EL (cell line): ENCODE data around the gene NKX2-3.

Experiments
- DNase-seq: peaks from one replicate; pipeline ENCODE4 v3.0.0-alpha.2; 2016

Gene NKX2-3

GRCh38 chr10:99539120-99539519, 6.4 kb downstream of the NKX2-3 start:
- no peak for DNase-seq

DNA sequence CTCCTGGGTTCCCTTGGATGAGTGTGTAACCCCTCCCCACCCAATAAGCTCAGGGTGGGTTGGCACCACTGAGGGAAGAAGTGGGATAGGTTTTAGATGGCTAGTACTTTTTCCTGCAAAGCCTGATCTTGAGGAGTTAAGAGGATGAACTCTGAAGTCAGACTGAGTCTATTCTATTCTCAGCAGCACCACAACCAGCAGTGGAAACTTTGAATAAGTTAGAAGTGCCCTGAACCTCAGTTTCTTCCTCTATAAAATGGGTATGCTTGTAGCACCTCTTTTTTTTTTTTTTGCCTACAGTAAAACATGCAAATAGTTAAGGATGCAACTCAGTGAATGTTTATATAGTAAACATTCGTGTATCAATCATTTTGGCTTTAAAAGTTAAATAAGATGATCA, 7.1 kb downstream of the NKX2-3 start:
- DNase-seq, result no peak

GRCh38 chr10:99540306-99540656, 7.5 kb downstream of the NKX2-3 start:
- DNase-seq, result no peak

DNA sequence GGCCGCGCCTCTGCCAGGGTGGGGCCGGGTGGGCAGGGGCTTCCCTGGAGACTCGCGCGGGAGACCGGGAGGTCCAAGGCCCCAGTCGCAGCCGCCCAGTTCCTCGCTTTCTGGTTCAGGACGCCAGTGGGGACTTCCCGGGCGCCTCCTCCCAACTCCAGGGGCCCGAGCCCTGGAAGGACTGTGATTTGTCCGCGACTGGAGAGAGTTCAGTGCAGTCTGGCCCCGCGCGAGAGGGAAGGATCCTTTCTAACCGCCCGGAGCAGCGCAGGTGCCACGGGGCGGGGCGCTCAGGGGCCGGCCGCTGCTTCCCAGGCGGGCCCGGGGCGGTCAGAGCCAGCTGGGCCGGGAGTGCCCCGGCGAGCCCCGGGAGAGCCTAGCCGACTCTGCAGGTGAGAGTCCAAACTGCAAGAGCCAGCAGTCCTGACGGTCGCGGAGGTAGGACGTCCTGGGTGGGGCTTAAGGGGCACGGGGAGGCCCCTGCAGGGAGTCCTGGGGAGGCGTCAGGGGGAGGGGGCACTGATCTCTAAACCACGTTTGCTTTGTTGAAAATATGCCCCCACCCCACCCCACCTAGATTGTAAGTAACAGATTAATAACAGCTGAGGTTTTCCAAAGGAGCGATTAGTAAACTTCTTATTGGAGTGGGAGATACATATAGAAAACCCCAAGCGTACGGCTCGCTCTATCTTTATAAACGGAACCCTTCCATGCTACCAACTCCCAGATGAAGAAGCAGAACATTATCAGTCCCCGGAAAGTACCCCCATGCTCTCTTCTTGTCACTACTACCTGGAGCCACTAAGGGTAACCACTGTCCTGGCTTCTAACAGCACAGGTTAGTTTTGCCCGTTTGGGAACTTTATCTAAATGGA, 8.2 kb downstream of the NKX2-3 start:
- DNase-seq, result no peak

DNA sequence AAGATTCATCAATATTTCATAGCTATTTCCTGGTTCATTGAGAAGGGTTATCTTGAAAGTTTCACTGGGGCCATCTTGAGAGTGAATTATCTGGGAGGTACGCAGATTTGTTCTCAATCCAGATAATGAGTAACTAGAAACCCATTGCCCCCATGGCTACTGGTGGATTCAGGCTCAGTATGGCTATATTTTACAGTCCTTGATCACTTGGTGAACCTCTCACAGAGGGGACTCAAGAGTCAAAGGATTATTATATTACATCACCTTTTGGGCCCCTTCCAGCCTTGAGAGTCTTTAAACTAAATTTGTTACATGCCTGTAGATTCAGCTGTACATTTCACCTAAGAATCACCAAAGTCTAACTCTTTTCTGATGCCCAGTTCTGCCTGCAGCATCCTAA, 11.6 kb downstream of the NKX2-3 start:
- no peak for DNase-seq

DNA sequence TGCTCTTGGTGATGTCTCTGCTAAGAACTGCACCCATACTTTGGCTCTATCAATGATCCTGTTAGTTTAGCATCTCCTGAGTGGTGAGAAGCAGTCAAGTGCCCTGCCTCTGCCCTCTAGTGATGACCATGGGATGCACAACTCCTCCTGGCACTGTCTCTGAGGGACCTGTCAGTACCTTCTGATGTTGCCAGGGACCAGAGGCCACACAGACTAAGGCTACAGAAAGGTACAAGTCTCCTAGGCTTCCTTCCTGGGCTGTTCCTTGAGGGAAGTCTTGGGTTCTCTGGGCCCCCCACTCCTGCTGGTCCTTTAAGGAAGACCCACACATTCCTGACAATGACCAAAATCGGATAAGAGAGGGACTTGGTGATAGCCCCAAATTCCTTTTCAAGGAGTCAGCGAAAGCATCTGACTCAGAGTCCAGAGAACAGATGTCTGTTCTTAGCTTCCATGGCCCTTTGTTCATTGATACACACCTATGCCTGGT, 15.3 kb downstream of the NKX2-3 start:
- DNase-seq, result peak; percentile 80

GRCh38 chr10:99551158-99551557, 18.4 kb downstream of the NKX2-3 start:
- DNase-seq, result peak; percentile 91

DNA sequence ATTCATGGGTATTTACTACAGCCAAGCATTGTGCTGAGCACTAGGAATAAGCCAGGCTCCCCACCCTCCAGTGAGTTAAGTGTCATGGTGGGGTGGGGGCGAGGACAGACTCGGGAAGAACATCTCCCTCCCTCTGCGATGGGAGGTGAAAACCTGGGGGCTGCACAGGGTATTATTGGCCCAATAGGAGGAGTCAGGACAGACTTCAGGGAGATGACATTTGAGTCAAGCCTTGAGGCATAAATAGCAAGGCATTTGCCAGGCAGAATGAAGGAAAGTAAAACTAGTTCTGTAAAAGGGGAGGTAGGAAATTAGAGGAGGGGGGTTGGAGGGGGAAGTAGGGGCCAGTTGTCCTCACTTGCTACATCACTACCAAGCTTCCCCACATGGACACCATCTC, 18.9 kb downstream of the NKX2-3 start:
- DNase-seq, result no peak

DNA sequence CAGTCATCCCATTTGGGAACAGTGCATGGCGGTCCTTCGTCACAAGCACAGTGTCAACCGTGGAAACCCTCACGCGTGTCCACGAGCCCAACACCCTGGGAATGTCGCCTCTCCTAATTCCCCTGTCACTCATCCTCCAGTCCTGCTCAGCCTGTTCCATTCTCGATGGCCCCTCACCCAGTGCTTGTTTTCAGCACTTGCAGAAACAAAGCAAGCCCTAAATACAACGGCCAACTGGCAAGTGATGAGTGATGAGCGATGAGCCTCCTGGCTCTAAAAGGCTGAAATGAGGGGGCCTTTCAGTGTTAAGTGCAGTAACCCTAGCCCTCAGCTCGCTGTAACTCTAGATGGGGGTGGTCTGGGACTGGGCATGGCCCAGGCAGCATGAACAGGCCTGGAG, 22.6 kb downstream of the NKX2-3 start:
- DNase-seq, result no peak

GRCh38 chr10:99555825-99556523, 23.2 kb downstream of the NKX2-3 start:
- no peak for DNase-seq

- no peak for DNase-seq
Observed at GRCh38 chr10:99557044-99557443, 24.3 kb downstream of the NKX2-3 start.

DNA sequence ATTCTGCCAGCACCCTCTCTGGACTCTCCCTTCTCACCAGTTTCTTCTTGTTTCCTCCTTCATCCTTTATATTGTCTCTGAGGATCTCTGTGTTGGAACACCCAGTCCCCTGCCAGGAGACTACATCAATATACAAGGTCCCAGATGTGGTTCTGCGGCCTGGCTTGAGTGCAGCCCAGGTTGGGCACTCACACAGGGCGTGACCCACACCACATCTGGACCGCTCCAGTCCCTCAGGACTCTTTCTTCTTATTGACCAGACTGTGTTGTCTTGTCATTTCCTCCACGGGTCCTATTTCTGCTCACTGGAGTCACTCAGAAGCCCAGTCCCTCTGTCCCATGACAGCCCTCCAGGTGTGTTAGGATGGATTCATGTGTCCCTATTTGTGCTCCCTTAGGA, 26.0 kb downstream of the NKX2-3 start:
- DNase-seq, result no peak

DNA sequence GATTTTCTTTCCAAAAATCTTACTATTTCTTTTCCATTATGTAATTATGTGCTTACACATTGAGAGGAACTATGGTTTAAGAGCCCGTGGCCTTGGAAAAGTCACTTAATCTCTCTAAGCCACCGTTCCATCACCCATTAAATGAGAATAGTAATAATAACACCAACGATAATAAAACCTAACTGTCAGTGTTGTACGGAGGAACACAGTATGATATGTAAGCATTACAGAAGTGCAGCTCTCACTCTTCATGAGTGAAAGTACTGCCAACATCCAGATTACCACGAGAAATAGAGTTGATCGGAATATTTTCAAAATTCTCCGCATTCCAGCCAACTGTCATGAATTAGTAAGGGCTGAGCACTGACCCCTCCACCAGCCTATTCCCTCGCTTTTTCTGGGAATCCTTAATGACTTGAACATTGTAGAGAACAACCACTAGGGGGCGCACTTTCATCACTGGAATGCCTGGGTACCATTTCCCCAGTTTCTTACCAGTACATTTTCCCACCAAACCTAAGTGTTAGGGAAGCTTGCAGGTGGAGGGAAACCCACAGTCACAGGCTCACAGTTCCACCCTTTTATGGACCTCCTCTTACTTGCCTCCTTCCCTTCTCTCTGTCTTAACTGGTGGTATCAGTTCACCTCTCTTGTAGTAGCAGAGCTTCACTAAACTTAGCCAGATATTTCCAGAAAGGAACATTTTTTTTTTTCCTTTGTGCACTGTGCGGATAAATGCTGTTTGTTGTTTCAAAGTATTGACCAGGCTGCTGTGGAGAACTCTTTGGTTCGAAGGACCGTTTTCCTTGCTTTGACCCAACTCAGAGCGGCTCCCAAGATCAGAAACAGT, 27.8 kb downstream of the NKX2-3 start:
- DNase-seq, result peak; percentile 61

DNA sequence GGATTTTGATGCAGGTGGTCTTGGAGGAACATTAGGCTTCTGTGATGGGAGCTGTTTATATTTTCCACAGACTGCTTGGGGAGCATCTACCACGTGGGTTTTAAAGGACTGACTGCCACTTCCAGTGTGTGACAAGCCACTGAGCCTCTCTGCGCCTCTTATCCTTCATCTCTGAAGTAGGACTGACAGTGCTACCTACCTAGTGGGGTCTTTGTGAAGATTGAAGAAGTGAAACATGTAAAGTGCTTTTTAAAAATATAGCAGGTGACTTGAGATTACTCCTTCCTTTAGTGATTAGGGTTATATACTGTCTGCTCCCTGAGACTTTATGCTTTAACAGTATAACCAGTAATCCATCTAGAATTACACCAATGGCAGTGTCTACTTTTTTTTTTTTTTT, 29.9 kb downstream of the NKX2-3 start:
- no peak for DNase-seq

DNA sequence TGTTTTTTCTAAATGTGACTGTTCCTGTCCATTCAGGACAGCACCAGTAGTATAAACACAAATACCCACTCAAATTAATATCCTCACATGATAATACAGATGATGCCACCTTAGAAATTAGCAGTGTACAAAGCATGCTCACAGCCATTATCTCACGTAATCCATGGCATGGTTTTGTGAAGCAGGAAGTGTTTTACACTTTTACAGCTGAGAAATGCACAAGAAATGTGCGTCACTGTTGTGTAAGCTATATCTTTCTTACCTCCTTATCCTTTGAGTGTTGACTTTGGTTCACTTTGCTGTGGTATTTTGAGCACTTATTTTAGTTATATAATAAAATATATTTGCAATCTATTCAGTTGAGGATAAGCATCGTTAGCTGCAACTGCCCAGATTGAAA, 31.6 kb downstream of the NKX2-3 start:
- DNase-seq, result no peak

DNA sequence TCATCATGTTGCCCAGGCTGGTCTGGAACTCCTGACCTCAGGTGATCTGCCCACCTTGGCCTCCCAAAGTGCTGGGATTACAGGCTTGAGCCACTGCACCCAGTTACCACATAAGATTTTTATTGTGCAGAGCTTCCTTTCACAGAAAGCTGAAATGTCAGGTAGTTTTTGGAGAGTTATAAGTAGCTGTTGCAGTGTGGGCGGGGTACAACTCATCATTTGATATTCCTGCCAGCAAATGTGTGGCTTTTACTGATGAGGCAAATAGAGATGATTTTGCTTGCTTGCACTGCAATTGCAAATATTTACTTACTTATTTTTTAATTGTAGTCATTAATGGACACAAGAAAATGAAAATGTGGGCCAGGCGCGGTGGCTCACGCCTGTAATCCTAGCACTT, 32.4 kb downstream of the NKX2-3 start:
- DNase-seq, result no peak

DNA sequence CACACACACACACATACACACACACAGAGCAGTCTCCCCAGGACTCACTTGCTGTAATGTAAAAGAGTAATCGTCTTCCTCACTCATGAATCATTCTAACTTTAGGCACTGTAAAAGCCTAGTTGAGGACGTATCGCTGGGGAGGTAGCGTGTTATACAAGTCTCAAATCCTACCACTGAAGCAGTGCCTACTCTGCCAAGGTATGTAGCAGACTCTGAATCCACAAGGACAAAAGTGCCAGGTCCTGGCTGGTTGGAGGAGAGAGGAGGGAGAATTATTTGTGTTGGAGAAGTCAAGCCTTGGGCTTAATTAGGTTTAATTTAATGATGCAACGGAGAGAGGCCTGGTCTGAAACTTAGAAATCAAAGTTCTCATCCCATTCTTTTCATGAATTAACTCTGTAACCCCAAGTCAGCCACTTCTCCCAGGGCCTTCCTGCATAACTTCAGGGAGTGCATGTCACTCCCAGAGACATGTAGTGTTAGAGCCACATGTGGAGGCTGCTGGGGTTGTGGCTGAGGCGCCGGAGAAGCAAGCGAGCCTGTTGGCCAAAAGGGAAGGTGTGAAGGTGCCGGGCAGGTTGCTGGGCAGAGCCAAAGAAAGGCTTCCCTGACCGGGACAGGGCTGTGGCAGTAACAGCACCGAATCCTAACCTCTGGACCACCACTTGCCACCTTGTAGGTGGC, 36.7 kb downstream of the NKX2-3 start:
- DNase-seq, result no peak

DNA sequence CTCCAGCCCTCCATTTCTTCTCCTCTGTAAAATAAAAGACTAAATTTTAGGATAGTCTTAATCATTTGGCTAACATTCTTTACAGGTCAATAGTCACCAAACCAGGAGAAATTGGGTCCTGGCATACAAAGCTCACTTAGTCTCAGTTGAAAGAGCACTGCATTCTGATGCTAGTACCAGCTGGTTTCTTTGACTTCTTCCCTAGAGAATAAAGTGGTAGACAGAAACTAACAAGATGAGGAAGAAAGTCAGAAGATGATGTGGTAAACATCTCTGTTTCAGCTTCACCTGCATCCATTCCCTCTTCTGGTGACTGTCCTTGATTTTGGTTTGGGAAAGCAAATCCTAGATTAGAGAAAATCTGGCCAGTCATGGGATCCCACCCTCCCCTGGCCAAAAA, 37.2 kb downstream of the NKX2-3 start:
- no peak for DNase-seq

DNA sequence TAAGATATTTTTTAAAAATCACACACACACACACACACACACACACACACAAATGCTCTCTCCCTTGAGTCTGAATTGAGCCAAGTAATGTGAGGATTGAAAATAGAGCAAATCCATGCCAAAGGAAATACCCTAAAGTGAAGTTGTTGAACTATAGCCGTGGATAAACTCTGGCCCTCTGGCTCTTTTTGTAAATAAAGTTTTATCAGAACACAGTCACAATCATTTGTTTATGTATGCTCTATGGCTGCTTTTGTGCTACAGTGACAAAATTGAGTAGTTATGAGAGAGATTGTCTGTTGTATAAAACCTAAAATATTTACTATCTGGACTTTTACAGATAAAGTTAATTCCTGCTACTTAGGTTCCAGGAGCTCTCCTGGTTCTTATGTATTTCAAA, 39.1 kb downstream of the NKX2-3 start:
- DNase-seq, result no peak

DNA sequence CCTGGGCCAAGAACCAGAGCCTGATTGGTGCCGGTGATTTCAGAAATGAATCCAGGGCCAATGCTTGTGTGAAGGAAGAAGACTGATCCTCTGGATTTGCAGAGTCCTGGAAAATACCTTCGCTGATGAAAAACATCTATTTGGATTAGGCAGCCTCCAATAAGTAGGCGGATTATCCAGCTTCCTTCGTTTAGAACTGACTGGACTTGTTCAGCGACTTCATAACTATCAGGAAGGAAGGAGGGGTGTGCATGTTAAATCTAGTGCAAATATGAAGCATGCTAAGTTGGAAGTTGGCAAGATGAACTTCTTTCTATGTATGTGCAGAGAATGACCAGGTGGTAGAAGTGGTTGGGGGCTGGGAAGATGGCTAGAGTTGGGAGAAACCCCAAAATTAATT, 41.0 kb downstream of the NKX2-3 start:
- DNase-seq, result no peak

GRCh38 chr10:99579971-99580370, 47.2 kb downstream of the NKX2-3 start:
- peak; percentile 18 for DNase-seq

GRCh38 chr10:99582255-99582770, 49.6 kb downstream of the NKX2-3 start:
- DNase-seq, result no peak

DNA sequence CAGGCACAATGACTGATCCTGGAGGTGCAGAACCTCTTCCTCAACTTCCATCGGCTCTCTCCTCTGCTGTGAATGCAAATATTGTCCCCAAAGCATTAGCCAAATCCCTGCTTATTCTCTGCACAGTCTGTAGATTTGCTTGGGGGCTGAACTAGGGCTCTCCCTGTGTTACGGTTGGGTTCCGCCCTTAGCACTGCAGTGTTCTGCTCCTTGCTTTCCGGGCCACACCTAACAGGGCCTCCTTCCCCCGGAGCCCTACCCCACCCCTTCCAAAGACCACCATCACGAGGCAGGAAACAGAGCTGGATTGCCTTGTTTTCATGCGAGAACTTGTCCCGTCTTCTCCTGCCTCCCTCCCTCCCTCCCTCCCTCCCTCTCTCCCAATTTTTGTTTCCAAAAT, 50.9 kb downstream of the NKX2-3 start:
- DNase-seq, result no peak
